WTC11 (cell line): ENCODE measurements around the gene LRRC18.

Source experiments
- CREM ChIP-seq: sonication (generic); formaldehyde crosslinking; IDR thresholded peaks from 2 replicates; pipeline ENCODE4 v1.8.1; 2022; ENCODE audit warnings: mild to moderate bottlenecking, missing genetic modification reagents, moderate library complexity
- ELF4 ChIP-seq: sonication (generic); formaldehyde crosslinking; IDR thresholded peaks from 2 replicates; pipeline ENCODE4 v1.8.1; 2022; ENCODE audit warnings: low read depth, mild to moderate bottlenecking, moderate library complexity, missing genetic modification reagents
- NFYB ChIP-seq: sonication (generic); formaldehyde crosslinking; conservative IDR thresholded peaks from 2 replicates; pipeline ENCODE4 v1.8.0; 2022; ENCODE audit warnings: low read depth, missing genetic modification reagents
- SP1 ChIP-seq: sonication (generic); formaldehyde crosslinking; conservative IDR thresholded peaks from 2 replicates; pipeline ENCODE4 v1.8.1; 2022; ENCODE audit warnings: missing genetic modification reagents
- TP53 ChIP-seq: sonication (generic); formaldehyde crosslinking; IDR thresholded peaks from 2 replicates; pipeline ENCODE4 v1.8.1; 2023; ENCODE audit warnings: mild to moderate bottlenecking, missing genetic modification reagents
- ZNF121 ChIP-seq: sonication (generic); formaldehyde crosslinking; IDR thresholded peaks from 2 replicates; pipeline ENCODE4 v1.8.0; 2023; ENCODE audit warnings: missing genetic modification reagents
- TF ChIP-seq, protein P1 (sequence below): sonication (generic); formaldehyde crosslinking; IDR thresholded peaks from 2 replicates; pipeline ENCODE4 v1.8.0; 2023; ENCODE audit warnings: mild to moderate bottlenecking, missing genetic modification reagents
- TF ChIP-seq, protein P2 (sequence below): sonication (generic); formaldehyde crosslinking; IDR thresholded peaks from 2 replicates; pipeline ENCODE4 v1.8.0; 2023; ENCODE audit warnings: missing genetic modification reagents
- TF ChIP-seq, protein P3 (sequence below): fragments of 200-600 bp; IDR thresholded peaks from 2 replicates; pipeline ENCODE4 v1.8.0; 2022; ENCODE audit warnings: antibody characterized with exemption
- TF ChIP-seq, protein P4 (sequence below): sonication (generic); formaldehyde crosslinking; IDR thresholded peaks from 2 replicates; pipeline ENCODE4 v1.8.0; 2022; ENCODE audit warnings: mild to moderate bottlenecking, missing genetic modification reagents
- TF ChIP-seq, protein P5 (sequence below): sonication (generic); formaldehyde crosslinking; IDR thresholded peaks from 2 replicates; pipeline ENCODE4 v1.8.0; 2023; ENCODE audit warnings: missing genetic modification reagents, mild to moderate bottlenecking, borderline replicate concordance
- TF ChIP-seq, protein P6 (sequence below): sonication (generic); formaldehyde crosslinking; IDR thresholded peaks from 2 replicates; pipeline ENCODE4 v1.8.1; 2023; ENCODE audit warnings: mild to moderate bottlenecking, missing genetic modification reagents, moderate library complexity
- TF ChIP-seq, protein P7 (sequence below): sonication (generic); formaldehyde crosslinking; IDR thresholded peaks from 2 replicates; pipeline ENCODE4 v1.8.0; 2022; ENCODE audit warnings: mild to moderate bottlenecking, missing genetic modification reagents
- TF ChIP-seq, protein P8 (sequence below): sonication (generic); formaldehyde crosslinking; IDR thresholded peaks from 2 replicates; pipeline ENCODE4 v1.8.1; 2023; ENCODE audit warnings: mild to moderate bottlenecking, missing genetic modification reagents

DNA sequence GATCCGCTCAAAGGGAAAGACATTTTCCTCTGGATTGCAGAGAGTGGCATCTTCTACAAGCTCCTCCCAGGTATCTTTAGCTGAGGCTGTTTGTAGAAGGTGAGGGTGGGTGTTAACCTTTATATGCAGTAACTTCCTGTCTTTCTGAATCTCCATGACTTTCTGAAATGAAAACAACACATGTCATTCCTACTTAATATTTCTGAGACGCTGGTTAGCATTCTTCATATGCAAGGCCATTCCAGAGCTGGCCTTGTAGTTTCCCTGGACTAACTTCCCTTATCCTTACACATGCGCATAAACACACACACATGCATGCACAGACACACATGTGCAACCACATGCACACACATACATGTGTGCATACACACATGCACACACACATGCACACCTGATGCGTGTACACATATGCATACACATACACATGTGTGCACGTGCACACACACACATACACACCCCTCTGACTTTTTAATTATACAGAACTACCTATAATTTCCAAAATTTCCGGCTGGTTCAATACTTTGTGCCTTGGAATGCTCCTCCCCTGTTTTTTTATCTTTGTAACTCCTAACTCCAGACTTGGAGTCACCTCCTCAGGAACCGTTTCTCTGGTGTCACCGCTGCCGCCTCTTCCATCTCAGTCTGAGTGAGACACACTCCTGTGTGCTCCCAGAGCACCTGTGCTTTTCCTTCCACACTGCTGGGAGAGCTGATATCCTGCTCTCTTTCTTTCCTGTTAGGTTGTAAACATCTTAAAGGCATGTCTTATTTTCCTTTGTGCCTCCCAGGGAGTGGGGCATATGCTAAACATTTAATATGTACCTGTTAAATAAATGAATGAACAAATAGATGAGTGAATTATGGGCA is 55.2 kb downstream of the LRRC18 start:
- TF ChIP-seq ELF4 (CRISPR knock-in tag) (no peak), SP1 (no peak), TP53 (CRISPR knock-in tag) (no peak), NFYB (no peak), ZNF121 (CRISPR knock-in tag) (no peak), CREM (no peak)
- TF ChIP-seq, protein P1, sequence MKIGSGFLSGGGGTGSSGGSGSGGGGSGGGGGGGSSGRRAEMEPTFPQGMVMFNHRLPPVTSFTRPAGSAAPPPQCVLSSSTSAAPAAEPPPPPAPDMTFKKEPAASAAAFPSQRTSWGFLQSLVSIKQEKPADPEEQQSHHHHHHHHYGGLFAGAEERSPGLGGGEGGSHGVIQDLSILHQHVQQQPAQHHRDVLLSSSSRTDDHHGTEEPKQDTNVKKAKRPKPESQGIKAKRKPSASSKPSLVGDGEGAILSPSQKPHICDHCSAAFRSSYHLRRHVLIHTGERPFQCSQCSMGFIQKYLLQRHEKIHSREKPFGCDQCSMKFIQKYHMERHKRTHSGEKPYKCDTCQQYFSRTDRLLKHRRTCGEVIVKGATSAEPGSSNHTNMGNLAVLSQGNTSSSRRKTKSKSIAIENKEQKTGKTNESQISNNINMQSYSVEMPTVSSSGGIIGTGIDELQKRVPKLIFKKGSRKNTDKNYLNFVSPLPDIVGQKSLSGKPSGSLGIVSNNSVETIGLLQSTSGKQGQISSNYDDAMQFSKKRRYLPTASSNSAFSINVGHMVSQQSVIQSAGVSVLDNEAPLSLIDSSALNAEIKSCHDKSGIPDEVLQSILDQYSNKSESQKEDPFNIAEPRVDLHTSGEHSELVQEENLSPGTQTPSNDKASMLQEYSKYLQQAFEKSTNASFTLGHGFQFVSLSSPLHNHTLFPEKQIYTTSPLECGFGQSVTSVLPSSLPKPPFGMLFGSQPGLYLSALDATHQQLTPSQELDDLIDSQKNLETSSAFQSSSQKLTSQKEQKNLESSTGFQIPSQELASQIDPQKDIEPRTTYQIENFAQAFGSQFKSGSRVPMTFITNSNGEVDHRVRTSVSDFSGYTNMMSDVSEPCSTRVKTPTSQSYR (CRISPR knock-in tag), result no peak
- TF ChIP-seq, protein P2, sequence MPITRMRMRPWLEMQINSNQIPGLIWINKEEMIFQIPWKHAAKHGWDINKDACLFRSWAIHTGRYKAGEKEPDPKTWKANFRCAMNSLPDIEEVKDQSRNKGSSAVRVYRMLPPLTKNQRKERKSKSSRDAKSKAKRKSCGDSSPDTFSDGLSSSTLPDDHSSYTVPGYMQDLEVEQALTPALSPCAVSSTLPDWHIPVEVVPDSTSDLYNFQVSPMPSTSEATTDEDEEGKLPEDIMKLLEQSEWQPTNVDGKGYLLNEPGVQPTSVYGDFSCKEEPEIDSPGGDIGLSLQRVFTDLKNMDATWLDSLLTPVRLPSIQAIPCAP (CRISPR knock-in tag), result no peak
- TF ChIP-seq, protein P3, sequence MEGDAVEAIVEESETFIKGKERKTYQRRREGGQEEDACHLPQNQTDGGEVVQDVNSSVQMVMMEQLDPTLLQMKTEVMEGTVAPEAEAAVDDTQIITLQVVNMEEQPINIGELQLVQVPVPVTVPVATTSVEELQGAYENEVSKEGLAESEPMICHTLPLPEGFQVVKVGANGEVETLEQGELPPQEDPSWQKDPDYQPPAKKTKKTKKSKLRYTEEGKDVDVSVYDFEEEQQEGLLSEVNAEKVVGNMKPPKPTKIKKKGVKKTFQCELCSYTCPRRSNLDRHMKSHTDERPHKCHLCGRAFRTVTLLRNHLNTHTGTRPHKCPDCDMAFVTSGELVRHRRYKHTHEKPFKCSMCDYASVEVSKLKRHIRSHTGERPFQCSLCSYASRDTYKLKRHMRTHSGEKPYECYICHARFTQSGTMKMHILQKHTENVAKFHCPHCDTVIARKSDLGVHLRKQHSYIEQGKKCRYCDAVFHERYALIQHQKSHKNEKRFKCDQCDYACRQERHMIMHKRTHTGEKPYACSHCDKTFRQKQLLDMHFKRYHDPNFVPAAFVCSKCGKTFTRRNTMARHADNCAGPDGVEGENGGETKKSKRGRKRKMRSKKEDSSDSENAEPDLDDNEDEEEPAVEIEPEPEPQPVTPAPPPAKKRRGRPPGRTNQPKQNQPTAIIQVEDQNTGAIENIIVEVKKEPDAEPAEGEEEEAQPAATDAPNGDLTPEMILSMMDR, result no peak
- TF ChIP-seq, protein P4, sequence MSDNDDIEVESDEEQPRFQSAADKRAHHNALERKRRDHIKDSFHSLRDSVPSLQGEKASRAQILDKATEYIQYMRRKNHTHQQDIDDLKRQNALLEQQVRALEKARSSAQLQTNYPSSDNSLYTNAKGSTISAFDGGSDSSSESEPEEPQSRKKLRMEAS (CRISPR knock-in tag), result no peak
- TF ChIP-seq, protein P5, sequence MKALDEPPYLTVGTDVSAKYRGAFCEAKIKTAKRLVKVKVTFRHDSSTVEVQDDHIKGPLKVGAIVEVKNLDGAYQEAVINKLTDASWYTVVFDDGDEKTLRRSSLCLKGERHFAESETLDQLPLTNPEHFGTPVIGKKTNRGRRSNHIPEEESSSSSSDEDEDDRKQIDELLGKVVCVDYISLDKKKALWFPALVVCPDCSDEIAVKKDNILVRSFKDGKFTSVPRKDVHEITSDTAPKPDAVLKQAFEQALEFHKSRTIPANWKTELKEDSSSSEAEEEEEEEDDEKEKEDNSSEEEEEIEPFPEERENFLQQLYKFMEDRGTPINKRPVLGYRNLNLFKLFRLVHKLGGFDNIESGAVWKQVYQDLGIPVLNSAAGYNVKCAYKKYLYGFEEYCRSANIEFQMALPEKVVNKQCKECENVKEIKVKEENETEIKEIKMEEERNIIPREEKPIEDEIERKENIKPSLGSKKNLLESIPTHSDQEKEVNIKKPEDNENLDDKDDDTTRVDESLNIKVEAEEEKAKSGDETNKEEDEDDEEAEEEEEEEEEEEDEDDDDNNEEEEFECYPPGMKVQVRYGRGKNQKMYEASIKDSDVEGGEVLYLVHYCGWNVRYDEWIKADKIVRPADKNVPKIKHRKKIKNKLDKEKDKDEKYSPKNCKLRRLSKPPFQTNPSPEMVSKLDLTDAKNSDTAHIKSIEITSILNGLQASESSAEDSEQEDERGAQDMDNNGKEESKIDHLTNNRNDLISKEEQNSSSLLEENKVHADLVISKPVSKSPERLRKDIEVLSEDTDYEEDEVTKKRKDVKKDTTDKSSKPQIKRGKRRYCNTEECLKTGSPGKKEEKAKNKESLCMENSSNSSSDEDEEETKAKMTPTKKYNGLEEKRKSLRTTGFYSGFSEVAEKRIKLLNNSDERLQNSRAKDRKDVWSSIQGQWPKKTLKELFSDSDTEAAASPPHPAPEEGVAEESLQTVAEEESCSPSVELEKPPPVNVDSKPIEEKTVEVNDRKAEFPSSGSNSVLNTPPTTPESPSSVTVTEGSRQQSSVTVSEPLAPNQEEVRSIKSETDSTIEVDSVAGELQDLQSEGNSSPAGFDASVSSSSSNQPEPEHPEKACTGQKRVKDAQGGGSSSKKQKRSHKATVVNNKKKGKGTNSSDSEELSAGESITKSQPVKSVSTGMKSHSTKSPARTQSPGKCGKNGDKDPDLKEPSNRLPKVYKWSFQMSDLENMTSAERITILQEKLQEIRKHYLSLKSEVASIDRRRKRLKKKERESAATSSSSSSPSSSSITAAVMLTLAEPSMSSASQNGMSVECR (CRISPR knock-in tag), result no peak
- TF ChIP-seq, protein P6, sequence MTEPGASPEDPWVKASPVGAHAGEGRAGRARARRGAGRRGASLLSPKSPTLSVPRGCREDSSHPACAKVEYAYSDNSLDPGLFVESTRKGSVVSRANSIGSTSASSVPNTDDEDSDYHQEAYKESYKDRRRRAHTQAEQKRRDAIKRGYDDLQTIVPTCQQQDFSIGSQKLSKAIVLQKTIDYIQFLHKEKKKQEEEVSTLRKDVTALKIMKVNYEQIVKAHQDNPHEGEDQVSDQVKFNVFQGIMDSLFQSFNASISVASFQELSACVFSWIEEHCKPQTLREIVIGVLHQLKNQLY (CRISPR knock-in tag), result no peak
- TF ChIP-seq, protein P7, sequence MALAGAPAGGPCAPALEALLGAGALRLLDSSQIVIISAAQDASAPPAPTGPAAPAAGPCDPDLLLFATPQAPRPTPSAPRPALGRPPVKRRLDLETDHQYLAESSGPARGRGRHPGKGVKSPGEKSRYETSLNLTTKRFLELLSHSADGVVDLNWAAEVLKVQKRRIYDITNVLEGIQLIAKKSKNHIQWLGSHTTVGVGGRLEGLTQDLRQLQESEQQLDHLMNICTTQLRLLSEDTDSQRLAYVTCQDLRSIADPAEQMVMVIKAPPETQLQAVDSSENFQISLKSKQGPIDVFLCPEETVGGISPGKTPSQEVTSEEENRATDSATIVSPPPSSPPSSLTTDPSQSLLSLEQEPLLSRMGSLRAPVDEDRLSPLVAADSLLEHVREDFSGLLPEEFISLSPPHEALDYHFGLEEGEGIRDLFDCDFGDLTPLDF, result no peak
- TF ChIP-seq, protein P8, sequence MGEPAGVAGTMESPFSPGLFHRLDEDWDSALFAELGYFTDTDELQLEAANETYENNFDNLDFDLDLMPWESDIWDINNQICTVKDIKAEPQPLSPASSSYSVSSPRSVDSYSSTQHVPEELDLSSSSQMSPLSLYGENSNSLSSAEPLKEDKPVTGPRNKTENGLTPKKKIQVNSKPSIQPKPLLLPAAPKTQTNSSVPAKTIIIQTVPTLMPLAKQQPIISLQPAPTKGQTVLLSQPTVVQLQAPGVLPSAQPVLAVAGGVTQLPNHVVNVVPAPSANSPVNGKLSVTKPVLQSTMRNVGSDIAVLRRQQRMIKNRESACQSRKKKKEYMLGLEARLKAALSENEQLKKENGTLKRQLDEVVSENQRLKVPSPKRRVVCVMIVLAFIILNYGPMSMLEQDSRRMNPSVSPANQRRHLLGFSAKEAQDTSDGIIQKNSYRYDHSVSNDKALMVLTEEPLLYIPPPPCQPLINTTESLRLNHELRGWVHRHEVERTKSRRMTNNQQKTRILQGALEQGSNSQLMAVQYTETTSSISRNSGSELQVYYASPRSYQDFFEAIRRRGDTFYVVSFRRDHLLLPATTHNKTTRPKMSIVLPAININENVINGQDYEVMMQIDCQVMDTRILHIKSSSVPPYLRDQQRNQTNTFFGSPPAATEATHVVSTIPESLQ (CRISPR knock-in tag), result no peak
